Activated CD4-positive, alpha-beta T cell treated with anti-CD3 and anti-CD28 coated beads, Interleukin-2, amount 10 ng/mL, durations not matched to agents 24 days and 14 days (primary cell): ENCODE data around the gene CIAO2B. TPM values are rescaled to one million over a fixed set of nuclear protein-coding genes. Genes with fewer than 3 reads are reported as not detected.

ENCODE experiments used
- DNase-seq: peaks from one replicate; pipeline ENCODE4 v3.0.0; 2022
- H3K27ac Mint-ChIP-seq: one replicate; pipeline ENCODE4 v1.8.0; 2022; ENCODE audit warnings: mild to moderate bottlenecking, mixed read lengths
- H3K27me3 Mint-ChIP-seq: one replicate; pipeline ENCODE4 v1.8.0; 2022; ENCODE audit warnings: mixed read lengths
- H3K36me3 Mint-ChIP-seq: one replicate; pipeline ENCODE4 v1.8.0; 2022; ENCODE audit warnings: low read depth, mild to moderate bottlenecking, mixed read lengths
- H3K4me1 Mint-ChIP-seq: one replicate; pipeline ENCODE4 v1.8.0; 2021; ENCODE audit warnings: mixed read lengths
- H3K4me3 Mint-ChIP-seq: one replicate; pipeline ENCODE4 v1.8.0; 2022; ENCODE audit warnings: mild to moderate bottlenecking, moderate library complexity, mixed read lengths
- H3K9me3 Mint-ChIP-seq: one replicate; pipeline ENCODE4 v1.8.0; 2021; ENCODE audit warnings: mixed read lengths
- intact Hi-C: fragments of 100-400 bp; cut with micrococcal nuclease; formaldehyde crosslinking; loops from one replicate; pipeline ENCODE4 v1.15.1; 2023
- total RNA-seq: library from RNA; stranded (reverse); gene quantifications from 2 replicates; pipeline ENCODE4 v1.2.3, GENCODE V29; 2022

CIAO2B gene
- total RNA-seq, 1 donor from 2014 or later = 176 TPM

GRCh38 chr16:66916518-66916917, 17.7 kb downstream of the CIAO2B start:
- Mint-ChIP-seq H3K4me1 (no peaks in the 10 kb centered on the region), H3K27ac (no peak overlapping the region), H3K27me3 (peaks cover 19% of the 10 kb centered on the region), H3K4me3 (no peak overlapping the region), H3K36me3 (no peaks in the 10 kb centered on the region), H3K9me3 (no peaks in the 10 kb centered on the region)
- no peak for DNase-seq
- intact Hi-C loops = no loop called here

- H3K9me3 Mint-ChIP-seq = no peaks in the 10 kb centered on the region
- H3K36me3 Mint-ChIP-seq = no peaks in the 10 kb centered on the region
- no peak for DNase-seq
- no peak overlapping the region for H3K4me3 Mint-ChIP-seq
- H3K27me3 Mint-ChIP-seq = peaks cover 11% of the 10 kb centered on the region
- no peaks in the 10 kb centered on the region for H3K4me1 Mint-ChIP-seq
- intact Hi-C loops = no loop called here
- no peak overlapping the region for H3K27ac Mint-ChIP-seq
Measured at GRCh38 chr16:66915041-66915440, 19.2 kb downstream of the CIAO2B start.

DNA sequence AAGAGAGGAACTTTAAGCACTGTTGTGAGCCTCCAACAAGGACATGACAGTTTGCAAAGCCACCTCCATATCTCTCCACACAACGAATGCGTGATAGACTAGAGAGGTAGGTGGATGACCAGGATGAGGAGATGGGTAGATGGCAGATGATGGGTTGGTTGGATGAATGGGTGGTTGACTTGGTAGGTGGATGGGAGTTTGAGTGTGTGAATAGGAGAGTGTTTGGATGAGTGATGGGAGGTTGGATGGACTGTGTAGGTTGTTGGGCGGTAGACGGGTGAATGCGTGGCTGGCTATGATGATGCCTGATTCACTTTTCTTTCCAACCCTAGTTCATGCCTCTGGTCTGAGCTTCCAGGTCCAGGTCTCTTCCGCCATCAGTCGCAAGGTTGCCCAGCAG, 19.7 kb downstream of the CIAO2B start:
- intact Hi-C loops = no loop called here
- no peaks in the 10 kb centered on the region for H3K36me3 Mint-ChIP-seq
- no peaks in the 10 kb centered on the region for H3K4me1 Mint-ChIP-seq
- no peak overlapping the region for H3K4me3 Mint-ChIP-seq
- H3K27ac Mint-ChIP-seq = peak overlapping the region; percentile 3
- DNase-seq = no peak
- no peaks in the 10 kb centered on the region for H3K9me3 Mint-ChIP-seq
- peaks cover 8% of the 10 kb centered on the region for H3K27me3 Mint-ChIP-seq

GRCh38 chr16:66913711-66914110, 20.5 kb downstream of the CIAO2B start:
- Mint-ChIP-seq H3K4me1 (no peaks in the 10 kb centered on the region), H3K27ac (no peak overlapping the region), H3K4me3 (no peak overlapping the region), H3K27me3 (peaks cover 8% of the 10 kb centered on the region), H3K9me3 (no peaks in the 10 kb centered on the region), H3K36me3 (no peaks in the 10 kb centered on the region)
- intact Hi-C loops = no loop called here
- DNase-seq = no peak

DNA sequence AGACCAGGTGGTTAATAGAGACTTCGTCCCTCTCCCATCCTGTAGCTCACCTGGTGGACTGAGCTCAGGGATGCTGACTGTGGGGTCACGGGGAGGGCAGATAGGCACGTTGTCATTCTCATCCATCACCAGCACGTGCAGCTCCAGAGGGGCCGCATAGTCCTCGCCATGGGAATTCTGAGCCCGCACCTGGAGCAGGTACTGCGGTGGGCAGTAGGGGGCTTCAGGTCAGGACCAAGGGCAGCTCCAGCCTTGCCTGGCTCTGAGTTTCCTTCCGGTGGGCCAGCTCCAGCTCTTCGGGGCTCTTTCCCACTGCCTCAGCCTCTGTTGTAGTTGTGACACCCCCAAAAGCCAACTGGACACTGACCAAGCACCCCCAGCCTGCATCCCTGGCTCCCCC, 21.1 kb downstream of the CIAO2B start:
- Mint-ChIP-seq H3K27me3 (peaks cover 8% of the 10 kb centered on the region), H3K4me1 (no peaks in the 10 kb centered on the region), H3K4me3 (no peak overlapping the region), H3K9me3 (no peaks in the 10 kb centered on the region), H3K36me3 (no peaks in the 10 kb centered on the region), H3K27ac (no peak overlapping the region)
- no peak for DNase-seq
- intact Hi-C loops = no loop called here

DNA sequence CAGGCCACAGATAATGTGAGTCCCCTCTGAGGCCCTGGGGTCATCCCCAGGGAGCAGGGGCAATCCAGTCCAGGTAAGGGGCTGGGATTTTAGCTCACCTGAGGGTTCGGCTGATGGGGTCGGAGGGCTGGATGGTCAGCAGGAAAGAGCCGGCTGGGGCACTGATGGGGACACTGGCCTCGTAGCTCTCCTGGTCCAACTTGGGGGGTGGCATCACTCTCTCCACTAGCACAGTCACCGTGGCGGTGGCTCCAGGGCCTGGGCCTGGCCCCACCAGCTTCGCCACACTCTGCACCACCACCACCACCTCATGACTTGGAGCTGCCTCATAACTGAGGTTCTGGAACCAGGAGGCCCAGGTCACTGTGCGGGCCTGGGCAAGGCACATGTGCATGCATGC, 22.4 kb downstream of the CIAO2B start:
- H3K27me3 Mint-ChIP-seq = peaks cover 8% of the 10 kb centered on the region

DNA sequence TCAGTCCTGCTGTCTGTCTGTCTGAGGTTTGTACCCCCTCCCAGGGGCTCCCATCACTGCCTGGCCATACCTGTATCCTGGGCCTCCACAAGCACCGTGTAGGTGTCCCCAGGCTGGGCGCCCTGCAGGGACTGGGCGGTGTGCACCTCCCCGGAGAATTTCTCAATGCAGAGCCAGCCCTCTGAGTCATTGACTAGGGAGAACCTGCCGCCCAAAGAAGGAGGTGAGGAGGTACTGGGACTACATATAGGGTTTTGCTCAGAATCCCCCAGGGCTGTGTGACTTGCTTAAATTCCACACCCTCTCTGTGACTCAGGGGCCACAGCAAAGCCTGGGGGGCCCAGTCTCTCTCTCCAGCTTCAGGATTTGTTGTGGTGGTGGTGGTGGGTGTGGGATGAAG, 23.1 kb downstream of the CIAO2B start:
- Mint-ChIP-seq H3K9me3 (no peaks in the 10 kb centered on the region), H3K36me3 (no peaks in the 10 kb centered on the region), H3K4me1 (peaks cover 5% of the 10 kb centered on the region), H3K4me3 (no peak overlapping the region), H3K27ac (no peak overlapping the region), H3K27me3 (peaks cover 6% of the 10 kb centered on the region)
- no peak for DNase-seq
- intact Hi-C loops = no loop called here

More for the DNA sequence above, 22.4 kb downstream of the CIAO2B start:
- intact Hi-C loops = no loop called here
- no peak overlapping the region for H3K4me3 Mint-ChIP-seq
- peaks cover 2% of the 10 kb centered on the region for H3K4me1 Mint-ChIP-seq
- no peak overlapping the region for H3K27ac Mint-ChIP-seq
- no peak for DNase-seq
- no peaks in the 10 kb centered on the region for H3K36me3 Mint-ChIP-seq
- no peaks in the 10 kb centered on the region for H3K9me3 Mint-ChIP-seq

DNA sequence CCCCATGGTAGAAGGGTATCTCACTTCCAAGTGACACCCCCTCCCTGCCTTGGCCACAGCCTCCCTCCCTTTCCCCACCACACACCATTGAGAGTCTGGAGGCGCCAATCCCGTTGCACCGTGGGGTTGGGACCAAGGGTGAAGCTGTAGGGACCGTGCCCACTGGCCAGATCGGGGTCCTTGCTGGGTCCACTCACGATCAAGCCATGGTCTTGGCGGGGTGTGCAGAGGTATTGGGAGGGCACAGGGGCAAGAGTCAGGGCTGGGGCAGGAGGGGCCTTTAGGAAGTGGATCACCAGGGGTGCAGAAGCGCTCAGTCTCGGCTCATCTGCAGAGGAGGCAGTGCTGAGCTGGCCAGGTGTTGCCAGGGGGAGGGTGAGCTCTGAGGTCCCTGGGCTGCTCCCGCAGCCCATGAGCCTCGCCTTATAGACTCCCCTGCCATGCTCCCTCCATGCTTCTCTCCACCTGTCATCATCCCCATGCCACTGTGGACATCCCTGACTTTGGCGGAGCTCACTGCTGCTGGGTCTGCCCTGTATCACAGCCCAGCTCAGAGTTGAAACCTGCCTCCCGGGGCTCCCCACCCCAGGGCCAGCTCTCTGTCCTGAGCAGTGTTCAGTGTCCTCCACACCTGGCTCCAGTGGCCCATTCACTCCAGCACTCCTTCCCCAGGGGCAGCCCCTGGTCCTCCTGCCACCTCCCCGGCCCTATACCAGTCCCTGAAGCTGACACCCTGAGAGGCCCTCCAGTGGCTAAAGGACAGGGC, 23.8 kb downstream of the CIAO2B start:
- H3K36me3 Mint-ChIP-seq = no peaks in the 10 kb centered on the region
- no peaks in the 10 kb centered on the region for H3K9me3 Mint-ChIP-seq
- H3K27ac Mint-ChIP-seq = no peak overlapping the region

DNA sequence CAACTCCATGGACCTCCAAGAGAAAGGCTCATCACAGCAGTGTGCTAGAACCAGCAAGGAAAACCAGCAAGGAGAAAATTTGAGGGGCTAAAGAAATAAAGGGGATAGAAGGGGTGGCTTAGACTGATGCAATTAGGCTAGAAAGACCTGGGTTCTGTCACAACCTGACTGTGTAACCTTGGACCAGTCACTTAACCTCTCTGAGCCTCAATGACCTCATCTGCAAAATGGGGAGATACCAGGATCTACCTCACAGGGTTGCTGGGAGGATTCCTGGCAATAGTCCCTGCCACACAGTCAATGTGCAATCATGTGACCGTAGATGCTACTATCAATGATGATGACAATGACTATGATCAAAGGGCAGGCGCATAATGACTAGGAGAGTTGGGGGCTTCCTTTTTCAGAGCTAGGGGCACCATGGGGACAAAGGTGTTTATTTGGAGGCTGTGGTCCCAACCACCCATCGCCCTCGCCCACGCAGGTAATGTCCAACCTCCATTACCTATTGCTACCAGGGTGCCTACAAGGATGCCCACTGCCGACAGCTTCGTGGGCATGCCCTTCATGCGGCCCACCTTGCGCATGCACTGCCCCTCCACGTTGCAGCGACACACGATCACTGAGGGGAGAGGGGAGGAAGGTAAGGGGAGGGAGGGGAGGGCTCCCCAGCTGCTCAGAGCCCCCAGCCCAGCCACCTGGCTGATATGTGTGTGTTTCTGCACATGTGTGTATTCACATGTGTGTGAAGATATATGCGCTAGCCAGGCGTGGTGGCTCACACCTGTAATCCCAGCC, 25.2 kb downstream of the CIAO2B start:
- no peak for DNase-seq
- H3K4me3 Mint-ChIP-seq = no peak overlapping the region

More for the DNA sequence above, 23.8 kb downstream of the CIAO2B start:
- H3K27me3 Mint-ChIP-seq = peaks cover 3% of the 10 kb centered on the region
- DNase-seq = no peak
- intact Hi-C loops = no loop called here
- H3K4me1 Mint-ChIP-seq = peaks cover 9% of the 10 kb centered on the region
- H3K4me3 Mint-ChIP-seq = no peak overlapping the region

GRCh38 chr16:66908116-66908515, 26.1 kb downstream of the CIAO2B start:
- Mint-ChIP-seq H3K4me3 (no peak overlapping the region), H3K4me1 (peaks cover 9% of the 10 kb centered on the region), H3K9me3 (no peaks in the 10 kb centered on the region), H3K36me3 (no peaks in the 10 kb centered on the region), H3K27me3 (no peaks in the 10 kb centered on the region), H3K27ac (no peak overlapping the region)
- intact Hi-C loops = no loop called here
- DNase-seq = no peak

More for the DNA sequence above, 25.2 kb downstream of the CIAO2B start:
- Mint-ChIP-seq H3K27ac (no peak overlapping the region), H3K9me3 (no peaks in the 10 kb centered on the region), H3K4me1 (peaks cover 9% of the 10 kb centered on the region), H3K36me3 (no peaks in the 10 kb centered on the region), H3K27me3 (no peaks in the 10 kb centered on the region)
- intact Hi-C loops = no loop called here

DNA sequence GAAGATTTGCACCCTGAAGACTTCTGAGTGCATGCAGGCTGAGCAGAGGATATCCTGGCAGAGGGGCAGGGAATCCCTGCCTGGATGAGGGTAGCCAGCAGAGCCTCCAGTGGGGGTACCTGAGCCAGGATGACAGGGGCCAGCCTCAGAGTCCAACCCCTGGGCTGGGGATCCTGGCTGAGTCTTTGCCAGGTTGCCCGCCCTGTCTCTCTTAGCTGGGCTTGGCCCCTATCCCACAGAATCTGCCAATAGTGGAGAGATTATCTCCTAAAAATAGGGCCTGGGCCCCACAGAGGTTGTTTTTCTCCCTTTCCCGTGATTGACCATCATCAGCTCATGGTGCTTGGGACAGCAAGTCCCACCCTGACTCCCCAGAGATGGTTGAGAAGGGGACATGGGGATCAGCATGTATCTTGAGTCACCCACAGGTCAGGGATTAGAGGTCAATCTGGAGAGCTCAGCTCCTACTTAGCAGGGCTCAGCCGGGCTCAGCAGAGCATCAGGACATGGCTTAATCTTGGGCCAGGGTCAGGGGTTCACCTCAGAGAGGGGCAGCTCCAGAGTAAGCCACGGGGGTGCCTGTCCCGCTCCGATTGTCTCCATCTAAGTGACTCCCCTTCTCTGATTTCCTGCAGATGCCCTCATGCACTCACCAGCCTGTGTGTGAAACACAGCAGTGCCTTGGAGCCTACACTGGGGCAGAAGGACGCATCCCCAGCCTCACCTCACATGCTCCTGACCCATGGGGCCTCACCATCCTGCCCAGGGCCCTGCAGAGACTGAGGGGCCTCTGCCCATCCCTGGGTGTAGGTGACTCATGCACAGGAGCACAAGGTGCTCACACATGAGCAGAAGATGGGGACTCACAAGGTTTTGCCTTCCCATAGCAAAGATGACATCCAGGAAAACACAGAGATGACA, 27.0 kb downstream of the CIAO2B start:
- Mint-ChIP-seq H3K9me3 (no peaks in the 10 kb centered on the region), H3K36me3 (no peaks in the 10 kb centered on the region), H3K4me1 (peaks cover 9% of the 10 kb centered on the region), H3K27me3 (no peaks in the 10 kb centered on the region), H3K27ac (no peak overlapping the region), H3K4me3 (no peak overlapping the region)
- intact Hi-C loops = no loop called here
- no peak for DNase-seq

DNA sequence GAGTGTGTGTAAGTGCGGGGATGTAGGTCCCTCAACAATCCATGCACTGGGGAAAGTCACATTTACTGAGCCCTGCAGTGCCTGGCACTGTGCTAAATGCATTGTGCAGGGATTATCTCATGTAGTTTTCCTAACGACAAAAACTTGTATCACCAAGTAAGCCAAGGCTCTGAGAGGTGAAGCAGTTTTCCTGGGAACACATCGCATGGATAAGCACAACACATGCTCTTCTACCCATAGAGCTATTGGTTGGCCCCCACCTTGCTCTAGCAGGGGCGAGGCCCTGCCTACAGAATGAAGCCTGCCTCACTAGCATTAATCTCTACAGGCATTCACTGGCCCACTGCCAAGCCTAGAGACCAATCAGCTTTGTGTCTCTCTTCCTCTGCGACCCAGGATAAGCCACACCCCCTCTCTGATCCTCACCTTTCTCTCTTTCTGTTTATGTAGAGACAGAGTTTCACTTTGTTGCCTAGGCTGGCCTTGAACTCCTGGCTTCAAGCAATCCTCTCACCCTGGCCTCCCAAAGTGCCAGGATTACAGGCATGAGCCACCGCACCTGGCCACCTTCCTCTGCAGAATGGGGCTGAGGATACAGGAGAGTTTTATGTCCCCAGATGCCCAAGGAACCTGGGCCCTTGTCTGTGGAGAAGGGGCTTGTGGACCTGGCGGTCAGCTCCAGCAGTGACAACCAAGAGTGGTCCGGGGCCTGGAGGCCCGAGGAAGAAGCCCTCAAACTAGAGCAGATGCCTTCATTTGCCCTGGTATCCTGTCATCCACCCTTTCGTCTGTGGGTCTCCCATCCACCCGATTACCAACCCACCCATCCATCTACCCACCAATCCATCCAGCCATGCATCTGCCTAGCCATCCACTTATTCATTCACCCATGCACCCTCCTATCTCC, 28.3 kb downstream of the CIAO2B start:
- intact Hi-C loops = no loop called here
- no peaks in the 10 kb centered on the region for H3K27me3 Mint-ChIP-seq
- H3K27ac Mint-ChIP-seq = no peak overlapping the region
- H3K36me3 Mint-ChIP-seq = no peaks in the 10 kb centered on the region
- H3K9me3 Mint-ChIP-seq = no peaks in the 10 kb centered on the region
- H3K4me1 Mint-ChIP-seq = peaks cover 9% of the 10 kb centered on the region
- DNase-seq = peak; percentile 86
- H3K4me3 Mint-ChIP-seq = no peak overlapping the region
